ENCODE data around the gene EVA1A. TPM values are rescaled to one million over a fixed set of nuclear protein-coding genes. Genes with fewer than 3 reads are reported as not detected.

EVA1A gene
- total and polyA plus RNA-seq, 2 experiments from 2014 or later = 4.6 to 7.9 TPM

DNA sequence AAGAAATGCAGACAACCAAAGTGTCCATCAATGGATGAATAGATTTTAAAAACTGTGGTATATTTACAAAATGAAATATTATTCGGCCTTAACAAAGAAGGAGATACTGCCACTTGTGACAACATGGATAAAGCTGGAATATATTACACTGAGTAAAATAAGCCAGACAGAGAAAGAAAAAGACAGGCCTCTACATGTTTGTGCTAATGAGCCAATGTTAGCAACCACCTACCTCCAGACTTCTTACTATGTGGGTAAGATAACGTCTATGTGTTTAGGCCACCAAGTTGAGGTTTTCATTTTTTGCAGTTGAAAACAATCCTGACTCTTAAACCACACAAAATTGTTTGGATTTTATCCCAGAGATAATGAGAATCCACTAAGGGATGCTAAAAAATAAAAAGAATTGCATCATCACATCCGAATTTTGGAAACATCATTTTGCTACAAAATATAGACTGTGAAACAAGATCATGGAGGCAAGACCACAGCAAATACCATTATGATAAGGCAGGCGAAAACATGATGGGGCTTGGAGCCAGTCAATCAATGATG is 47.0 kb downstream of the EVA1A start:
- peaks cover 44% of the 10 kb centered on the region for H3K36me3 Mint-ChIP-seq (ENCODE audit: low read depth)
- Histone ChIP-seq H3F3A (replicated peaks; ENCODE audit: low read depth) (no peaks in the 10 kb centered on the region), H4K20me1 (replicated peaks; ENCODE audit: insufficient read depth) (no peaks in the 10 kb centered on the region), H3K27ac (ENCODE audit: low read depth) (no peak overlapping the region), H3K9me2 (ENCODE audit: insufficient read depth) (no peaks in the 10 kb centered on the region), H3K4me1 (ENCODE audit: insufficient read depth) (no peaks in the 10 kb centered on the region), H3K4me2 (no peak overlapping the region), H2AFZ (no peak overlapping the region), H3K36me3 (ENCODE audit: insufficient read depth) (peaks cover 6% of the 10 kb centered on the region), H3K4me3 (no peak overlapping the region), H3K27me3 (ENCODE audit: insufficient read depth) (no peaks in the 10 kb centered on the region), H3K79me2 (replicated peaks; ENCODE audit: insufficient read depth) (no peaks in the 10 kb centered on the region)
- H3K4me1 Mint-ChIP-seq = peaks cover 4% of the 10 kb centered on the region; the same call in 2 of the 3 replicates
- ATAC-seq = no peak
- H3K9me3 Mint-ChIP-seq = peaks cover 24% of the 10 kb centered on the region
- H3K27me3 Mint-ChIP-seq (ENCODE audit: insufficient read depth, low read depth, poor library complexity) = no peaks in the 10 kb centered on the region
- no peak overlapping the region for H3K4me3 Mint-ChIP-seq
- TF ChIP-seq ZNF114 (CRISPR knock-in tag; IDR thresholded peaks at IDR 0.05) (no peak), STAT1 (IDR thresholded peaks at IDR 0.05; ENCODE audit: unreplicated experiment) (no peak), EZH2 (IDR thresholded peaks at IDR 0.05; ENCODE audit: low read depth, unreplicated experiment) (no peak), CREB1 (CRISPR knock-in tag; IDR thresholded peaks at IDR 0.05; ENCODE audit: low read depth) (no peak), JUNB (IDR thresholded peaks at IDR 0.05; ENCODE audit: unreplicated experiment) (no peak), POLR2AphosphoS5 (IDR thresholded peaks at IDR 0.05; ENCODE audit: low read depth) (no peak), ZNF331 (CRISPR knock-in tag; IDR thresholded peaks at IDR 0.05; ENCODE audit: low read depth) (no peak), EZH2phosphoT487 (IDR thresholded peaks at IDR 0.05; ENCODE audit: unreplicated experiment) (no peak), NANOG (IDR thresholded peaks at IDR 0.05; ENCODE audit: borderline replicate concordance) (no peak)
- TF ChIP-seq, protein P1, sequence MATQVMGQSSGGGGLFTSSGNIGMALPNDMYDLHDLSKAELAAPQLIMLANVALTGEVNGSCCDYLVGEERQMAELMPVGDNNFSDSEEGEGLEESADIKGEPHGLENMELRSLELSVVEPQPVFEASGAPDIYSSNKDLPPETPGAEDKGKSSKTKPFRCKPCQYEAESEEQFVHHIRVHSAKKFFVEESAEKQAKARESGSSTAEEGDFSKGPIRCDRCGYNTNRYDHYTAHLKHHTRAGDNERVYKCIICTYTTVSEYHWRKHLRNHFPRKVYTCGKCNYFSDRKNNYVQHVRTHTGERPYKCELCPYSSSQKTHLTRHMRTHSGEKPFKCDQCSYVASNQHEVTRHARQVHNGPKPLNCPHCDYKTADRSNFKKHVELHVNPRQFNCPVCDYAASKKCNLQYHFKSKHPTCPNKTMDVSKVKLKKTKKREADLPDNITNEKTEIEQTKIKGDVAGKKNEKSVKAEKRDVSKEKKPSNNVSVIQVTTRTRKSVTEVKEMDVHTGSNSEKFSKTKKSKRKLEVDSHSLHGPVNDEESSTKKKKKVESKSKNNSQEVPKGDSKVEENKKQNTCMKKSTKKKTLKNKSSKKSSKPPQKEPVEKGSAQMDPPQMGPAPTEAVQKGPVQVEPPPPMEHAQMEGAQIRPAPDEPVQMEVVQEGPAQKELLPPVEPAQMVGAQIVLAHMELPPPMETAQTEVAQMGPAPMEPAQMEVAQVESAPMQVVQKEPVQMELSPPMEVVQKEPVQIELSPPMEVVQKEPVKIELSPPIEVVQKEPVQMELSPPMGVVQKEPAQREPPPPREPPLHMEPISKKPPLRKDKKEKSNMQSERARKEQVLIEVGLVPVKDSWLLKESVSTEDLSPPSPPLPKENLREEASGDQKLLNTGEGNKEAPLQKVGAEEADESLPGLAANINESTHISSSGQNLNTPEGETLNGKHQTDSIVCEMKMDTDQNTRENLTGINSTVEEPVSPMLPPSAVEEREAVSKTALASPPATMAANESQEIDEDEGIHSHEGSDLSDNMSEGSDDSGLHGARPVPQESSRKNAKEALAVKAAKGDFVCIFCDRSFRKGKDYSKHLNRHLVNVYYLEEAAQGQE (IDR thresholded peaks at IDR 0.05; ENCODE audit: unreplicated experiment) = no peak
- TF ChIP-seq, protein P2, sequence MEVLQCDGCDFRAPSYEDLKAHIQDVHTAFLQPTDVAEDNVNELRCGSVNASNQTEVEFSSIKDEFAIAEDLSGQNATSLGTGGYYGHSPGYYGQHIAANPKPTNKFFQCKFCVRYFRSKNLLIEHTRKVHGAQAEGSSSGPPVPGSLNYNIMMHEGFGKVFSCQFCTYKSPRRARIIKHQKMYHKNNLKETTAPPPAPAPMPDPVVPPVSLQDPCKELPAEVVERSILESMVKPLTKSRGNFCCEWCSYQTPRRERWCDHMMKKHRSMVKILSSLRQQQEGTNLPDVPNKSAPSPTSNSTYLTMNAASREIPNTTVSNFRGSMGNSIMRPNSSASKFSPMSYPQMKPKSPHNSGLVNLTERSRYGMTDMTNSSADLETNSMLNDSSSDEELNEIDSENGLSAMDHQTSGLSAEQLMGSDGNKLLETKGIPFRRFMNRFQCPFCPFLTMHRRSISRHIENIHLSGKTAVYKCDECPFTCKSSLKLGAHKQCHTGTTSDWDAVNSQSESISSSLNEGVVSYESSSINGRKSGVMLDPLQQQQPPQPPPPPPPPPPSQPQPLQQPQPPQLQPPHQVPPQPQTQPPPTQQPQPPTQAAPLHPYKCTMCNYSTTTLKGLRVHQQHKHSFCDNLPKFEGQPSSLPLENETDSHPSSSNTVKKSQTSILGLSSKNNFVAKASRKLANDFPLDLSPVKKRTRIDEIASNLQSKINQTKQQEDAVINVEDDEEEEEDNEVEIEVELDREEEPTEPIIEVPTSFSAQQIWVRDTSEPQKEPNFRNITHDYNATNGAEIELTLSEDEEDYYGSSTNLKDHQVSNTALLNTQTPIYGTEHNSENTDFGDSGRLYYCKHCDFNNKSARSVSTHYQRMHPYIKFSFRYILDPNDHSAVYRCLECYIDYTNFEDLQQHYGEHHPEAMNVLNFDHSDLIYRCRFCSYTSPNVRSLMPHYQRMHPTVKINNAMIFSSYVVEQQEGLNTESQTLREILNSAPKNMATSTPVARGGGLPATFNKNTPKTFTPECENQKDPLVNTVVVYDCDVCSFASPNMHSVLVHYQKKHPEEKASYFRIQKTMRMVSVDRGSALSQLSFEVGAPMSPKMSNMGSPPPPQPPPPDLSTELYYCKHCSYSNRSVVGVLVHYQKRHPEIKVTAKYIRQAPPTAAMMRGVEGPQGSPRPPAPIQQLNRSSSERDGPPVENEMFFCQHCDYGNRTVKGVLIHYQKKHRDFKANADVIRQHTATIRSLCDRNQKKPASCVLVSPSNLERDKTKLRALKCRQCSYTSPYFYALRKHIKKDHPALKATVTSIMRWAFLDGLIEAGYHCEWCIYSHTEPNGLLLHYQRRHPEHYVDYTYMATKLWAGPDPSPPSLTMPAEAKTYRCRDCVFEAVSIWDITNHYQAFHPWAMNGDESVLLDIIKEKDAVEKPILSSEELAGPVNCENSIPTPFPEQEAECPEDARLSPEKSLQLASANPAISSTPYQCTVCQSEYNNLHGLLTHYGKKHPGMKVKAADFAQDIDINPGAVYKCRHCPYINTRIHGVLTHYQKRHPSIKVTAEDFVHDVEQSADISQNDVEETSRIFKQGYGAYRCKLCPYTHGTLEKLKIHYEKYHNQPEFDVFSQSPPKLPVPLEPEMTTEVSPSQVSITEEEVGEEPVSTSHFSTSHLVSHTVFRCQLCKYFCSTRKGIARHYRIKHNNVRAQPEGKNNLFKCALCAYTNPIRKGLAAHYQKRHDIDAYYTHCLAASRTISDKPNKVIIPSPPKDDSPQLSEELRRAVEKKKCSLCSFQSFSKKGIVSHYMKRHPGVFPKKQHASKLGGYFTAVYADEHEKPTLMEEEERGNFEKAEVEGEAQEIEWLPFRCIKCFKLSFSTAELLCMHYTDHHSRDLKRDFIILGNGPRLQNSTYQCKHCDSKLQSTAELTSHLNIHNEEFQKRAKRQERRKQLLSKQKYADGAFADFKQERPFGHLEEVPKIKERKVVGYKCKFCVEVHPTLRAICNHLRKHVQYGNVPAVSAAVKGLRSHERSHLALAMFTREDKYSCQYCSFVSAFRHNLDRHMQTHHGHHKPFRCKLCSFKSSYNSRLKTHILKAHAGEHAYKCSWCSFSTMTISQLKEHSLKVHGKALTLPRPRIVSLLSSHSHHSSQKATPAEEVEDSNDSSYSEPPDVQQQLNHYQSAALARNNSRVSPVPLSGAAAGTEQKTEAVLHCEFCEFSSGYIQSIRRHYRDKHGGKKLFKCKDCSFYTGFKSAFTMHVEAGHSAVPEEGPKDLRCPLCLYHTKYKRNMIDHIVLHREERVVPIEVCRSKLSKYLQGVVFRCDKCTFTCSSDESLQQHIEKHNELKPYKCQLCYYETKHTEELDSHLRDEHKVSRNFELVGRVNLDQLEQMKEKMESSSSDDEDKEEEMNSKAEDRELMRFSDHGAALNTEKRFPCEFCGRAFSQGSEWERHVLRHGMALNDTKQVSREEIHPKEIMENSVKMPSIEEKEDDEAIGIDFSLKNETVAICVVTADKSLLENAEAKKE (CRISPR knock-in tag; IDR thresholded peaks at IDR 0.05) = no peak
- TF ChIP-seq, protein P3, sequence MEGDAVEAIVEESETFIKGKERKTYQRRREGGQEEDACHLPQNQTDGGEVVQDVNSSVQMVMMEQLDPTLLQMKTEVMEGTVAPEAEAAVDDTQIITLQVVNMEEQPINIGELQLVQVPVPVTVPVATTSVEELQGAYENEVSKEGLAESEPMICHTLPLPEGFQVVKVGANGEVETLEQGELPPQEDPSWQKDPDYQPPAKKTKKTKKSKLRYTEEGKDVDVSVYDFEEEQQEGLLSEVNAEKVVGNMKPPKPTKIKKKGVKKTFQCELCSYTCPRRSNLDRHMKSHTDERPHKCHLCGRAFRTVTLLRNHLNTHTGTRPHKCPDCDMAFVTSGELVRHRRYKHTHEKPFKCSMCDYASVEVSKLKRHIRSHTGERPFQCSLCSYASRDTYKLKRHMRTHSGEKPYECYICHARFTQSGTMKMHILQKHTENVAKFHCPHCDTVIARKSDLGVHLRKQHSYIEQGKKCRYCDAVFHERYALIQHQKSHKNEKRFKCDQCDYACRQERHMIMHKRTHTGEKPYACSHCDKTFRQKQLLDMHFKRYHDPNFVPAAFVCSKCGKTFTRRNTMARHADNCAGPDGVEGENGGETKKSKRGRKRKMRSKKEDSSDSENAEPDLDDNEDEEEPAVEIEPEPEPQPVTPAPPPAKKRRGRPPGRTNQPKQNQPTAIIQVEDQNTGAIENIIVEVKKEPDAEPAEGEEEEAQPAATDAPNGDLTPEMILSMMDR (conservative IDR thresholded peaks at IDR 0.05; ENCODE audit: low read depth in 2 of 2) = no peak
- TF ChIP-seq, protein P4, sequence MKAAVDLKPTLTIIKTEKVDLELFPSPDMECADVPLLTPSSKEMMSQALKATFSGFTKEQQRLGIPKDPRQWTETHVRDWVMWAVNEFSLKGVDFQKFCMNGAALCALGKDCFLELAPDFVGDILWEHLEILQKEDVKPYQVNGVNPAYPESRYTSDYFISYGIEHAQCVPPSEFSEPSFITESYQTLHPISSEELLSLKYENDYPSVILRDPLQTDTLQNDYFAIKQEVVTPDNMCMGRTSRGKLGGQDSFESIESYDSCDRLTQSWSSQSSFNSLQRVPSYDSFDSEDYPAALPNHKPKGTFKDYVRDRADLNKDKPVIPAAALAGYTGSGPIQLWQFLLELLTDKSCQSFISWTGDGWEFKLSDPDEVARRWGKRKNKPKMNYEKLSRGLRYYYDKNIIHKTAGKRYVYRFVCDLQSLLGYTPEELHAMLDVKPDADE (IDR thresholded peaks at IDR 0.05) = no peak
- H3K27ac Mint-ChIP-seq = no peak overlapping the region
- DNase-seq (ENCODE audit: low spot score) = no peak
